K562 (cell line): Measurements from ENCODE around the gene GZMM. TPM values are rescaled to one million over a fixed set of nuclear protein-coding genes. Genes with fewer than 3 reads are reported as not detected.

Experiments used
- ARID1B ChIP-seq: fragments of 450-650 bp; IDR thresholded peaks from 2 replicates; pipeline ENCODE4 v1.6.1; 2016; ENCODE audit warnings: antibody characterized with exemption, mild to moderate bottlenecking, inconsistent platforms
- ARNT ChIP-seq, 2 experiments: fragments of 450-650 bp; IDR thresholded peaks; 2 replicates each; pipeline ENCODE4 v1.6.1; 2016; ENCODE audit warnings: mild to moderate bottlenecking in 1 of 2
- ATF7 ChIP-seq: fragments of 450-650 bp; IDR thresholded peaks from 2 replicates; pipeline ENCODE4 v1.7.1; 2014; ENCODE audit warnings: mild to moderate bottlenecking, moderate library complexity
- CBFA2T3 ChIP-seq: fragments of 450-650 bp; IDR thresholded peaks from 2 replicates; pipeline ENCODE4 v1.6.1; 2017
- CTCF ChIP-seq, 3 experiments: IDR thresholded peaks in 2 of 3; conservative IDR thresholded peaks in 1 of 3; 2 replicates each; pipeline ENCODE4 v1.5.1; 2011 to 2012; ENCODE audit warnings: low read length in 3 of 3, mild to moderate bottlenecking in 3 of 3, control low read depth in 2 of 3, improper control_type of control experiment in 1 of 3, inconsistent platforms in 1 of 3, low read depth in 1 of 3, mixed read lengths in 1 of 3, moderate library complexity in 1 of 3; ENCODE audit not compliant: insufficient read depth in 2 of 3
- NBN ChIP-seq: fragments of 450-650 bp; IDR thresholded peaks from 2 replicates; pipeline ENCODE4 v1.6.1; 2016; ENCODE audit warnings: low read depth, mild to moderate bottlenecking
- RAD21 ChIP-seq, 2 experiments: fragments of 250-450 bp in 1 of 2; fragments of 450-650 bp in 1 of 2; sonication (Bioruptor Pico) in 1 of 2; formaldehyde crosslinking in 1 of 2; IDR thresholded peaks in 1 of 2; conservative IDR thresholded peaks in 1 of 2; 2 replicates each; pipeline versions ENCODE4 v1.4.0 to v1.8.0; 2020 to 2022; ENCODE audit warnings: mild to moderate bottlenecking in 2 of 2, moderate library complexity in 1 of 2
- REST ChIP-seq, 2 experiments: fragments of 450-650 bp; formaldehyde crosslinking in 1 of 2; IDR thresholded peaks; 2 replicates each; pipeline versions ENCODE4 v1.4.0 to v1.6.1; 2014 to 2020; ENCODE audit warnings: mild to moderate bottlenecking in 2 of 2, borderline replicate concordance in 1 of 2, low read depth in 1 of 2
- SNIP1 ChIP-seq: fragments of 450-650 bp; IDR thresholded peaks from 2 replicates; pipeline ENCODE4 v1.7.1; 2017; ENCODE audit warnings: low read depth, mild to moderate bottlenecking
- YY1 ChIP-seq, 3 experiments: IDR thresholded peaks; 2 replicates each; pipeline ENCODE4 v1.6.1; 2011; ENCODE audit warnings: low read length in 2 of 3, mild to moderate bottlenecking in 2 of 3, moderate library complexity in 2 of 3, borderline replicate concordance in 1 of 3, control low read depth in 1 of 3, low read depth in 1 of 3; ENCODE audit not compliant: insufficient read depth in 3 of 3, insufficient replicate concordance in 2 of 3, control insufficient read depth in 1 of 3, insufficient read length in 1 of 3; ENCODE audit errors: extremely low read depth in 1 of 3
- ZNF592 ChIP-seq: fragments of 450-650 bp; IDR thresholded peaks from 2 replicates; pipeline ENCODE4 v1.6.1; 2017; ENCODE audit warnings: antibody characterized with exemption, mild to moderate bottlenecking
- polyA plus RNA-seq, 8 experiments: library from polyadenylated mRNA; depleted of rRNA in 4 of 8; stranded (reverse) in 5 of 8; unstranded in 3 of 8; fragments of >200 nt; fragmentation: Nextera tagmentation in 2 of 8; fragmentation: Illumina TruSeq in 1 of 8; extraction: Ambion mirVana in 2 of 8; extraction: Trizol in 1 of 8; gene quantifications; 2 replicates each; pipeline versions ENCODE4 v1.2.1 to v1.2.3, GENCODE V29; 2011 to 2014; ENCODE audit warnings: inconsistent platforms in 1 of 8, missing spikeins in 1 of 8
- total RNA-seq, 7 experiments: library from RNA; depleted of rRNA in 6 of 7; stranded (reverse); fragments of >200 nt in 6 of 7; fragmentation: Illumina TruSeq in 2 of 7; extraction: Trizol in 2 of 7; gene quantifications; 2 replicates each; pipeline versions ENCODE4 v1.2.1 to v1.2.3, GENCODE V29; 2011 to 2021; ENCODE audit warnings: low replicate concordance in 1 of 7

GZMM gene
- total and polyA plus RNA-seq, 9 of the 15 experiments (the other 6 are each of a cell fraction or from before 2014, with no cell fraction given): 0.08 to 2.6 (median 0.70) TPM; not detected in 2

GRCh38 chr19:532561-533363 lies 11.1 kb upstream of the GZMM start (continued):
- peak; percentile 60 for TF ChIP-seq ZNF592
- TF ChIP-seq ATF7: 0 out of 2 replicates have a peak, but pooled peaks have one; percentile 12
- TF ChIP-seq CTCF (IDR thresholded peaks at IDR 0.05 in 2 of 3, conservative IDR thresholded peaks at IDR 0.05 in 1 of 3; ENCODE audit: insufficient read depth in 2 of 3, low read depth in 1 of 3, low read length in 3 of 3): peak; percentile 61 to 74 (median 67)
- TF ChIP-seq NBN: 0 out of 2 replicates have a peak, but pooled peaks have one; percentile 44
- peak; percentile 79 for TF ChIP-seq CBFA2T3
- TF ChIP-seq RAD21 (CRISPR knock-in tag; conservative IDR thresholded peaks at IDR 0.05 in 1 of 2, IDR thresholded peaks at IDR 0.05 in 1 of 2): peak; percentile 45 to 48
- peak; percentile 57 for TF ChIP-seq ARID1B
- no peak for TF ChIP-seq SNIP1
- TF ChIP-seq ARNT (IDR thresholded peaks at IDR 0.05): peak in 1 of 2 experiments; percentile 43; a peak in 1 of 4 replicates
- peak in 1 of 3 experiments; percentile 11 for TF ChIP-seq YY1 (IDR thresholded peaks at IDR 0.05; ENCODE audit: borderline replicate concordance in 1 of 3, control insufficient read depth in 1 of 3, extremely low read depth in 1 of 3, insufficient read depth in 3 of 3, insufficient read length in 1 of 3, insufficient replicate concordance in 2 of 3, low read depth in 1 of 3, low read length in 2 of 3)
- peak; percentile 57; the same call in 1 of the 2 replicates for TF ChIP-seq REST (IDR thresholded peaks at IDR 0.05; ENCODE audit: borderline replicate concordance)
- no peak for TF ChIP-seq REST (CRISPR knock-in tag; IDR thresholded peaks at IDR 0.05; ENCODE audit: low read depth)
